Caco-2 (cell line): ENCODE data around the gene USP34. TPM values are rescaled to one million over a fixed set of nuclear protein-coding genes. Genes with fewer than 3 reads are reported as not detected.

Experiments
- BruUV-seq: library from RNA; stranded (reverse); fragments of 400-500 nt; replicated peaks from 2 replicates; lab custom pipeline; 2021; lab: Mats Ljungman, UMichigan
- CTCF ChIA-PET: fragments of 300-600 bp; sonication (Branson Sonifier 250); formaldehyde crosslinking; loops from one replicate; lab custom pipeline; 2022; ENCODE audit warnings: antibody characterized with exemption; lab: Charles Lee
- POLR2A ChIA-PET: fragments of 300-600 bp; sonication (Branson Sonifier 250); formaldehyde crosslinking; loops from one replicate; lab custom pipeline; 2022; ENCODE audit warnings: antibody characterized with exemption; lab: Charles Lee
- DNase-seq, 2 experiments: peaks; one replicate each; pipeline versions ENCODE4 v3.0.0 to v3.0.0-alpha.2; 2020 to 2022
- H3K27me3 ChIP-seq: replicated peaks from 2 replicates; pipeline ENCODE4 v1.6.0; 2011; ENCODE audit warnings: low read length; ENCODE audit not compliant: control insufficient read depth, insufficient read depth
- H3K36me3 ChIP-seq: 2 replicates; pipeline ENCODE4 v1.5.1; 2011; ENCODE audit warnings: low read length; ENCODE audit not compliant: control insufficient read depth, insufficient read depth
- H3K4me1 ChIP-seq: fragments of 250-450 bp; sonication (Bioruptor Pico); 2 replicates; pipeline ENCODE4 v1.5.1; 2020; ENCODE audit warnings: mild to moderate bottlenecking
- H3K4me3 ChIP-seq: 2 replicates; pipeline ENCODE4 v1.5.1; 2011; ENCODE audit warnings: low read depth, mild to moderate bottlenecking, control low read depth, low read length
- H3K9me3 ChIP-seq: fragments of 250-450 bp; sonication (Bioruptor Pico); 2 replicates; pipeline ENCODE4 v1.5.1; 2020; ENCODE audit warnings: mild to moderate bottlenecking, moderate library complexity
- H3K27ac Mint-ChIP-seq: one replicate; pipeline ENCODE4 v1.8.0; 2022; ENCODE audit warnings: mixed read lengths; ENCODE audit not compliant: unreplicated experiment
- H3K27me3 Mint-ChIP-seq: one replicate; pipeline ENCODE4 v1.8.0; 2022; ENCODE audit warnings: mixed read lengths; ENCODE audit not compliant: insufficient read depth, unreplicated experiment
- H3K36me3 Mint-ChIP-seq: one replicate; pipeline ENCODE4 v1.8.0; 2022; ENCODE audit warnings: mild to moderate bottlenecking, mixed read lengths; ENCODE audit not compliant: insufficient read depth, unreplicated experiment
- H3K4me1 Mint-ChIP-seq: one replicate; pipeline ENCODE4 v1.8.0; 2022; ENCODE audit warnings: low read depth, mixed read lengths; ENCODE audit not compliant: unreplicated experiment
- H3K4me3 Mint-ChIP-seq: one replicate; pipeline ENCODE4 v1.8.0; 2022; ENCODE audit warnings: mild to moderate bottlenecking, moderate library complexity, mixed read lengths; ENCODE audit not compliant: unreplicated experiment
- H3K9me3 Mint-ChIP-seq: one replicate; pipeline ENCODE4 v1.8.0; 2022; ENCODE audit warnings: mixed read lengths; ENCODE audit not compliant: unreplicated experiment
- intact Hi-C: fragments of 100-400 bp; cut with micrococcal nuclease; formaldehyde crosslinking; loops from one replicate; pipeline ENCODE4 v1.10.0; 2022; ENCODE audit not compliant: unreplicated experiment
- total RNA-seq: library from RNA; stranded (reverse); gene quantifications from 2 replicates; pipeline ENCODE4 v1.2.3, GENCODE V29; 2022
- TF ChIP-seq, protein P1 (sequence below), 2 experiments: fragments of 200-600 bp in 1 of 2; IDR thresholded peaks; 1 replicate in 1 of 2; 2 replicates in 1 of 2; pipeline versions ENCODE4 v1.5.1 to v1.8.0; 2011 to 2022; ENCODE audit warnings: antibody characterized with exemption in 1 of 2, control low read depth in 1 of 2, inconsistent platforms in 1 of 2, low read depth in 1 of 2, low read length in 1 of 2, mild to moderate bottlenecking in 1 of 2, moderate library complexity in 1 of 2; ENCODE audit not compliant: insufficient read depth in 1 of 2, severe bottlenecking in 1 of 2, unreplicated experiment in 1 of 2

The USP34 gene
- total RNA-seq, 1 experiment from 2014 or later, result 100 TPM

DNA sequence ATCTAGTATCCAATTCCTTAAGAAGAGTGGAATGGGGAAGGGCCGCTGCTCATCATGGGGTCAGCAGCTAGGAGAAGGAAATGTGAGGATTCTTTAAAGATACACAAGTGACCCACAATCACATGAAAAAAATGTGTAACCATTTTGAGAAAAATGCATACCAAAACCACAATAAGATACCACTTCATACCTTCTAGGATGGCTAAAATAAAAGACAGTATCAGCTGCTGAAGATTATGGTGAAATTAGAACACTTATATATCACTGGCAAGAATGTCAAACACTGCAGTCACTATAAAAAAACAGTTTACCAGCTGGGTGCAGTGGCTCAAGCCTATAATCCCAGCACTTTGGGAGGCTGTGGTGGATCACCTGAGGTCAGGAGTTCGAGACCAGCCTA, 241.0 kb downstream of the USP34 start:
- no peaks in the 10 kb centered on the region for H3K4me1 ChIP-seq
- Mint-ChIP-seq H3K27me3 (no peaks in the 10 kb centered on the region), H3K4me1 (no peaks in the 10 kb centered on the region), H3K4me3 (no peak overlapping the region), H3K27ac (no peak overlapping the region), H3K9me3 (no peaks in the 10 kb centered on the region), H3K36me3 (peaks cover 78% of the 10 kb centered on the region)
- no peaks in the 10 kb centered on the region for H3K27me3 ChIP-seq
- no peaks in the 10 kb centered on the region; the same call in 1 of the 2 replicates for H3K36me3 ChIP-seq
- no peak for DNase-seq
- TF ChIP-seq, protein P1, sequence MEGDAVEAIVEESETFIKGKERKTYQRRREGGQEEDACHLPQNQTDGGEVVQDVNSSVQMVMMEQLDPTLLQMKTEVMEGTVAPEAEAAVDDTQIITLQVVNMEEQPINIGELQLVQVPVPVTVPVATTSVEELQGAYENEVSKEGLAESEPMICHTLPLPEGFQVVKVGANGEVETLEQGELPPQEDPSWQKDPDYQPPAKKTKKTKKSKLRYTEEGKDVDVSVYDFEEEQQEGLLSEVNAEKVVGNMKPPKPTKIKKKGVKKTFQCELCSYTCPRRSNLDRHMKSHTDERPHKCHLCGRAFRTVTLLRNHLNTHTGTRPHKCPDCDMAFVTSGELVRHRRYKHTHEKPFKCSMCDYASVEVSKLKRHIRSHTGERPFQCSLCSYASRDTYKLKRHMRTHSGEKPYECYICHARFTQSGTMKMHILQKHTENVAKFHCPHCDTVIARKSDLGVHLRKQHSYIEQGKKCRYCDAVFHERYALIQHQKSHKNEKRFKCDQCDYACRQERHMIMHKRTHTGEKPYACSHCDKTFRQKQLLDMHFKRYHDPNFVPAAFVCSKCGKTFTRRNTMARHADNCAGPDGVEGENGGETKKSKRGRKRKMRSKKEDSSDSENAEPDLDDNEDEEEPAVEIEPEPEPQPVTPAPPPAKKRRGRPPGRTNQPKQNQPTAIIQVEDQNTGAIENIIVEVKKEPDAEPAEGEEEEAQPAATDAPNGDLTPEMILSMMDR (IDR thresholded peaks at IDR 0.05; ENCODE audit: insufficient read depth in 1 of 2, low read depth in 1 of 2, low read length in 1 of 2, severe bottlenecking in 1 of 2, unreplicated experiment in 1 of 2), result no peak
- no peaks in the 10 kb centered on the region for H3K9me3 ChIP-seq
- ChIA-PET POLR2A (no interaction called here), CTCF (interaction anchor here (0.8 kb wide), 1 partner anchor 42 kb away, joined by 3 read pairs; no protein-coding TSS in a partner anchor)
- BruUV-seq, result no TSS peak
- no peak overlapping the region for H3K4me3 ChIP-seq
- intact Hi-C loops, result no loop called here

DNA sequence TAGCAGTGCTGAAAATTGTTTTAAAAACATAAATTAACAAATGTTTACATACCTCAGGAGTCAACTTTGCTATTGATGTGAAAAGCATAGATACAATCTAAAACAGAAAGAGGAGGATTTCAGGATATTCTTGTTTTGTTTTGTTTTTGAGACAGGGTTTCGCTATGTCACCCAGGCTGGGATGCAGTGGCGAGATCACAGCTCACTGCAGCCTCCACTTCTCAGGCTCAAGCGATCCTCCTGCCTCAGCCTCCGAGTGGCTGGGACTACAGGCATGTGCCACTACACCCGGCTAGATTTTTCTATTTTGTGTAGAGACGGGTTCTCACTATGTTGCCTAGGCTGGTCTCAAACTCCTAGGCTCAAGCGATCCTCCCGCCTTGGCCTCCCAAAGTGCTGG, 248.3 kb downstream of the USP34 start:
- ChIA-PET POLR2A (no interaction called here), CTCF (no interaction called here)
- no peaks in the 10 kb centered on the region for H3K27me3 ChIP-seq
- no peak overlapping the region for H3K4me3 ChIP-seq
- H3K4me1 ChIP-seq, result no peaks in the 10 kb centered on the region
- intact Hi-C loops, result no loop called here
- no peaks in the 10 kb centered on the region for H3K9me3 ChIP-seq
- DNase-seq, result no peak
- H3K36me3 ChIP-seq, result no peaks in the 10 kb centered on the region
- no peaks in the 10 kb centered on the region for H3K9me3 Mint-ChIP-seq
- H3K36me3 Mint-ChIP-seq, result peaks cover 77% of the 10 kb centered on the region
- TF ChIP-seq, protein P1 (IDR thresholded peaks at IDR 0.05; ENCODE audit: insufficient read depth in 1 of 2, low read depth in 1 of 2, low read length in 1 of 2, severe bottlenecking in 1 of 2, unreplicated experiment in 1 of 2), result no peak
- no peak overlapping the region for H3K4me3 Mint-ChIP-seq
- no peaks in the 10 kb centered on the region for H3K4me1 Mint-ChIP-seq
- BruUV-seq, result no TSS peak
- H3K27me3 Mint-ChIP-seq, result no peaks in the 10 kb centered on the region
- no peak overlapping the region for H3K27ac Mint-ChIP-seq

DNA sequence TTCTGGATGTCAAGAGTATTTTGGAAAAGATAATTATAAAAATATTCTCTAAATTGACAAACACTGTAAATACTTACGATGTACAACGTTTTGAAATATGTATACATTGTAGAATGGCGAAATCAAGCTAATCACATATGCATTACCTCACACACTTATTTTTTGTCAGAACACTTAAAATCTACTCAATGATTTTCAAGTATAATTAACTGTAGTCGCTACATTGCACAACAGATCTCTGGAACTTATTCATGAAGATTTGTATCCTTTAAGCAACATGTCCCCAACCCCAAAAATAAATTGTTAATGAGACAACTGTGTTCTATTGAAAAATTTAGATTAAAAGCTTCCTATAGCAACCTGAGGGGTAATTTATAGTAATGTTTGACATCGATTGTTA, 249.1 kb downstream of the USP34 start:
- Mint-ChIP-seq H3K27me3 (no peaks in the 10 kb centered on the region), H3K36me3 (peaks cover 76% of the 10 kb centered on the region), H3K9me3 (no peaks in the 10 kb centered on the region), H3K27ac (no peak overlapping the region), H3K4me1 (no peaks in the 10 kb centered on the region), H3K4me3 (no peak overlapping the region)
- ChIA-PET POLR2A (no interaction called here), CTCF (no interaction called here)
- TF ChIP-seq, protein P1 (IDR thresholded peaks at IDR 0.05; ENCODE audit: insufficient read depth in 1 of 2, low read depth in 1 of 2, low read length in 1 of 2, severe bottlenecking in 1 of 2, unreplicated experiment in 1 of 2), result no peak
- no peaks in the 10 kb centered on the region for H3K36me3 ChIP-seq
- DNase-seq, result no peak
- BruUV-seq, result no TSS peak
- H3K4me1 ChIP-seq, result no peaks in the 10 kb centered on the region
- intact Hi-C loops, result no loop called here
- H3K4me3 ChIP-seq, result no peak overlapping the region
- no peaks in the 10 kb centered on the region for H3K27me3 ChIP-seq
- H3K9me3 ChIP-seq, result no peaks in the 10 kb centered on the region
